B cell (primary cell): ENCODE data around the gene TTC14. TPM values are rescaled to one million over a fixed set of nuclear protein-coding genes. Genes with fewer than 3 reads are reported as not detected.

Experiments
- ATAC-seq: fragments of 200-7000 bp; cut with Tn5 transposase; one replicate; pipeline ENCODE4 v1.10.0; 2021; ENCODE audit warnings: low read depth, mild to moderate bottlenecking, moderate number of reproducible peaks, moderate library complexity
- CTCF ChIA-PET: fragments of 350-600 bp; sonication (Branson Sonifier 250); formaldehyde crosslinking; loops from one replicate; lab custom pipeline; 2021; ENCODE audit warnings: antibody characterized with exemption, inconsistent platforms; lab: Charles Lee
- POLR2A ChIA-PET: fragments of 350-600 bp; sonication (Branson Sonifier 250); formaldehyde crosslinking; loops from one replicate; lab custom pipeline; 2021; ENCODE audit warnings: antibody characterized with exemption; lab: Charles Lee
- DNase-seq: peaks from one replicate; pipeline ENCODE4 v3.0.0; 2013
- H2AFZ ChIP-seq: 2 replicates; pipeline ENCODE4 v1.6.1; 2012; ENCODE audit warnings: mild to moderate bottlenecking, low read depth, low read length; ENCODE audit not compliant: insufficient read depth, poor library complexity, severe bottlenecking
- H3K27ac ChIP-seq, 2 donors: 1 replicate in 1 of 2; 2 replicates in 1 of 2; pipeline ENCODE4 v1.5.1; 2012 to 2013; ENCODE audit warnings: low read length in 2 of 2, mild to moderate bottlenecking in 2 of 2, moderate library complexity in 1 of 2
- H3K27me3 ChIP-seq, 4 experiments: fragments of 200-600 bp in 1 of 4; sonication (generic) in 1 of 4; replicated peaks in 1 of 4; 1 replicate in 2 of 4; 2 replicates in 2 of 4; pipeline versions ENCODE4 v1.6.1 to v1.7.0; 2013 to 2016; ENCODE audit warnings: low read length in 3 of 4, mild to moderate bottlenecking in 2 of 4, mixed read lengths in 1 of 4, moderate library complexity in 1 of 4; ENCODE audit not compliant: insufficient read depth in 4 of 4, control insufficient read depth in 3 of 4; ENCODE audit errors: control extremely low read depth in 1 of 4
- H3K36me3 ChIP-seq, 2 experiments: replicated peaks in 1 of 2; 1 replicate in 1 of 2; 2 replicates in 1 of 2; pipeline versions ENCODE4 v1.6.1 to v1.7.1; 2013; ENCODE audit warnings: low read length in 1 of 2; ENCODE audit not compliant: insufficient read depth in 2 of 2, control insufficient read depth in 1 of 2; ENCODE audit errors: control extremely low read depth in 1 of 2, extremely low read depth in 1 of 2
- H3K4me1 ChIP-seq, 2 donors: fragments of 200-600 bp in 1 of 2; sonication (generic) in 1 of 2; 1 replicate in 1 of 2; 2 replicates in 1 of 2; pipeline versions ENCODE4 v1.5.1 to v1.6.1; 2013 to 2017; ENCODE audit warnings: low read length in 2 of 2; ENCODE audit not compliant: control insufficient read depth in 2 of 2, insufficient read depth in 2 of 2
- H3K4me2 ChIP-seq: replicated peaks from 2 replicates; pipeline ENCODE3; 2012; ENCODE audit warnings: mild to moderate bottlenecking, low read depth, low read length; ENCODE audit not compliant: poor library complexity, severe bottlenecking
- H3K4me3 ChIP-seq, 5 experiments: fragments of 200-600 bp in 1 of 5; sonication (generic) in 1 of 5; 1 replicate in 3 of 5; 2 replicates in 2 of 5; pipeline versions ENCODE4 v1.5.1 to v1.7.0; 2011 to 2016; ENCODE audit warnings: low read length in 4 of 5, mild to moderate bottlenecking in 4 of 5, low read depth in 2 of 5, control low read depth in 1 of 5, moderate library complexity in 1 of 5; ENCODE audit not compliant: insufficient read depth in 1 of 5; ENCODE audit errors: control extremely low read depth in 1 of 5, extremely low read depth in 1 of 5
- H3K79me2 ChIP-seq: fragments of 200-600 bp; sonication (generic); one replicate; pipeline ENCODE4 v1.6.0; 2016; ENCODE audit warnings: low read length; ENCODE audit not compliant: control insufficient read depth, insufficient read depth
- H3K9ac ChIP-seq: fragments of 200-600 bp; sonication (generic); 2 replicates; pipeline ENCODE4 v1.6.1; 2017; ENCODE audit warnings: mild to moderate bottlenecking, low read length, moderate library complexity
- H3K9me3 ChIP-seq, 3 donors: one replicate each; pipeline versions ENCODE4 v1.6.1 to v1.7.1; 2013; ENCODE audit warnings: low read length in 2 of 3; ENCODE audit not compliant: control insufficient read depth in 2 of 3, insufficient read depth in 1 of 3; ENCODE audit errors: control extremely low read depth in 1 of 3
- H4K20me1 ChIP-seq: 2 replicates; pipeline ENCODE4 v1.6.0; 2012; ENCODE audit warnings: mild to moderate bottlenecking, low read length; ENCODE audit not compliant: insufficient read depth, control insufficient read depth, poor library complexity, severe bottlenecking
- H3K27ac Mint-ChIP-seq: one replicate; pipeline ENCODE4 v1.8.0; 2021; ENCODE audit warnings: mixed read lengths
- H3K27me3 Mint-ChIP-seq: one replicate; pipeline ENCODE4 v1.8.0; 2021; ENCODE audit warnings: mixed read lengths
- H3K4me1 Mint-ChIP-seq: one replicate; pipeline ENCODE4 v1.8.0; 2021; ENCODE audit warnings: mixed read lengths
- H3K4me3 Mint-ChIP-seq: one replicate; pipeline ENCODE4 v1.8.0; 2021; ENCODE audit warnings: mixed read lengths
- H3K9me3 Mint-ChIP-seq: one replicate; pipeline ENCODE4 v1.8.0; 2022; ENCODE audit warnings: mixed read lengths; ENCODE audit not compliant: insufficient read depth
- CTCF ChIP-seq: fragments of 200-600 bp; IDR thresholded peaks from one replicate; pipeline ENCODE4 v1.8.0; 2022; ENCODE audit warnings: antibody characterized with exemption, mild to moderate bottlenecking
- EZH2 ChIP-seq: IDR thresholded peaks from 2 replicates; pipeline ENCODE4 v1.6.1; 2012; ENCODE audit warnings: borderline replicate concordance, low read depth, mild to moderate bottlenecking, moderate library complexity, low read length; ENCODE audit not compliant: insufficient read depth, poor library complexity, severe bottlenecking
- WGBS: methylation state at CpG from one replicate; pipeline ENCODE4 v1.1.5; 2013; ENCODE audit warnings: missing lambda C conversion rate; ENCODE audit not compliant: insufficient coverage; 5-methylcytosine and 5-hydroxymethylcytosine counted together
- intact Hi-C: fragments of 100-400 bp; cut with micrococcal nuclease; formaldehyde crosslinking; loops from one replicate; pipeline ENCODE4 v1.10.0; 2022
- polyA plus RNA-seq: library from polyadenylated mRNA; depleted of rRNA; stranded (reverse); fragments of >200 nt; gene quantifications from 2 replicates; pipeline ENCODE4 v1.2.3, GENCODE V29; 2012
- total RNA-seq, 2 donors: library from RNA; stranded (reverse); fragments of 120-200 nt in 1 of 2; gene quantifications; 1 replicate in 1 of 2; 2 replicates in 1 of 2; pipeline versions ENCODE4 v1.2.3 to v1.2.4, GENCODE V29; 2013 to 2022

Gene TTC14
- total and polyA plus RNA-seq, 2 donors (not counting 1 experiment from before 2014, with no cell fraction given), result 43.3 to 136 TPM

- H3K9me3 Mint-ChIP-seq, result no peaks in the 10 kb centered on the region
- DNase-seq (no peak), ATAC-seq (no peak)
- no peak overlapping the region for H3K4me2 ChIP-seq
- no peak overlapping the region for H3K4me3 ChIP-seq
- no peaks in the 10 kb centered on the region for H4K20me1 ChIP-seq
- TF ChIP-seq EZH2, result no peak
- no peak for TF ChIP-seq CTCF
- H3K27ac ChIP-seq, result no peak overlapping the region
- no peaks in the 10 kb centered on the region for H3K4me1 ChIP-seq
- H3K9ac ChIP-seq, result no peak overlapping the region
- no peaks in the 10 kb centered on the region for H3K36me3 ChIP-seq
- H3K27me3 ChIP-seq, result no peaks in the 10 kb centered on the region
- POLR2A ChIA-PET, result no interaction called here
- H2AFZ ChIP-seq, result no peak overlapping the region
- no peak overlapping the region for H3K27ac Mint-ChIP-seq
- H3K79me2 ChIP-seq, result no peaks in the 10 kb centered on the region
- H3K4me1 Mint-ChIP-seq, result no peaks in the 10 kb centered on the region
- 38% methylated on average over 2 of the region's 4 CpGs for whole genome bisulfite sequencing
- no peak overlapping the region for H3K4me3 Mint-ChIP-seq
- no peaks in the 10 kb centered on the region for H3K9me3 ChIP-seq
- peaks cover 10% of the 10 kb centered on the region for H3K27me3 Mint-ChIP-seq
- intact Hi-C loops, result no loop called here
- CTCF ChIA-PET, result no interaction called here
Observed at GRCh38 chr3:180570238-180570637, 31.7 kb upstream of the TTC14 start.

- Histone ChIP-seq H3K4me3 (no peak overlapping the region), H4K20me1 (no peaks in the 10 kb centered on the region), H3K4me1 (no peaks in the 10 kb centered on the region), H3K27ac (no peak overlapping the region), H3K36me3 (no peaks in the 10 kb centered on the region), H3K9ac (no peak overlapping the region), H3K27me3 (no peaks in the 10 kb centered on the region), H3K9me3 (no peaks in the 10 kb centered on the region), H3K4me2 (no peak overlapping the region), H3K79me2 (no peaks in the 10 kb centered on the region), H2AFZ (no peak overlapping the region)
- POLR2A ChIA-PET, result interaction anchor here (0.5 kb wide), 1 partner anchor 1424 kb away, joined by 12 read pairs; no protein-coding TSS in a partner anchor
- Mint-ChIP-seq H3K4me3 (no peak overlapping the region), H3K9me3 (no peaks in the 10 kb centered on the region), H3K4me1 (no peaks in the 10 kb centered on the region), H3K27ac (no peak overlapping the region), H3K27me3 (peaks cover 14% of the 10 kb centered on the region)
- 100% methylated on average over 1 of the region's 6 CpGs for WGBS
- ATAC-seq, result no peak
- TF ChIP-seq EZH2 (no peak), CTCF (no peak)
- no peak for DNase-seq
- intact Hi-C loops, result no loop called here
- CTCF ChIA-PET, result no interaction called here
Observed at GRCh38 chr3:180571831-180572598, 29.9 kb upstream of the TTC14 start.
